22Rv1 (cell line): ENCODE data around the gene STOML3.
A peak's percentile ranks its signal among the peaks of the same experiment; 100 is the strongest.
"Not testable (repeated sequence)": the region's sequence is repeated elsewhere in the genome, so short reads cannot be mapped to it uniquely, and the experiment has no call there.

ENCODE experiments used
- H3K27ac ChIP-seq: fragments of 450-650 bp; 2 replicates; pipeline ENCODE4 v1.5.1; 2017
- ZFX ChIP-seq: fragments of 450-650 bp; IDR thresholded peaks from 2 replicates; pipeline ENCODE4 v1.6.1; 2017; ENCODE audit warnings: antibody characterized with exemption, borderline replicate concordance
- TF ChIP-seq, protein P1 (sequence below): fragments of 450-650 bp; IDR thresholded peaks from 2 replicates; pipeline ENCODE4 v1.5.1; 2017; ENCODE audit warnings: mild to moderate bottlenecking

STOML3 gene

DNA sequence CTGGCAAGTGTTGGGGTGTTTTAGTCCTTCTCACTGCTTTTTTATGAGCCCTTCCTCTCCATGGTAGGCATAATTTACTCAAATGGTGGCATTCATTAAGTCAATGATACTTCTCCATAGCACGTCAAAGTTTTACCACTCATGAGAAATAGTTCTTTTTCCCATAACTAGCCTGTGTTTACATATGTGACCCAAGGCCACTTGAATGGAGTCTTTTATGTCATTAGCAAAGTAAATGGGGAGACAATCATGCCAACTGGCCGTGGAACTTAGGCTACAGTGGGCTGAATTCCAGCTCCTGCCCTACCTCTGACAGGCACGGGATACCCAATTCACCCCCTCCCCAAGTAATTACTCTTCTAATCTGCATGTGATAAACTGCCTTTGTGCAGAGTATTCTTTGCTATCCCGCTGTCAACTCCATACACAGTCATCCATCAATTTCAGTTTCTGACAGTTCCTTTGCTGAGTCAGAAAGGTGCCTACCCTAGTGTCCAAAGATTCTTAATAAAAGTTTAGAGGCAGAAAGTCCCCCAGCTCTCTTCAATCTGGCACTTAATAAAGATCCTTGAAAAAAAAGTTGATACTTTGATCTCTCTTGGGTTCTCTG, 30.3 kb upstream of the STOML3 start:
- no peak overlapping the region for H3K27ac ChIP-seq

DNA sequence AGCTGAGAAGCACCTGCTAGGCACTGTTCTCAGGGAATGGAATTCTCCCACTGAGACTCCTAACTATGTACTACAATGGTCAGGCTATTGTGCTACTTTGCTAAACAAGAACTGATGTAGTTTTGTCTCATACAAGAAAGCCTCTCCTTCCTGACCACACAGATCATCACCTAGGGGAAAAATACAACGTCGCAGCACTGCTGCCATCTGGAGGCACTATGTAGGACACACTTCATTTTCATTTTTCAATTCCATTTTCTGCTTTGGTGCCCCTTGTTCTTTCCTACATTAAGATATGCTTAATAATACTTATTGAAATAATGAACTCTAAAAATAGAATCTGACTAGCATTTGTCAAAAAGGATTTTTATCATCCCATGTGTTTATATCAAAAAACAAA, 26.2 kb upstream of the STOML3 start:
- no peak overlapping the region for H3K27ac ChIP-seq
- no peak for TF ChIP-seq ZFX
- TF ChIP-seq, protein P1, sequence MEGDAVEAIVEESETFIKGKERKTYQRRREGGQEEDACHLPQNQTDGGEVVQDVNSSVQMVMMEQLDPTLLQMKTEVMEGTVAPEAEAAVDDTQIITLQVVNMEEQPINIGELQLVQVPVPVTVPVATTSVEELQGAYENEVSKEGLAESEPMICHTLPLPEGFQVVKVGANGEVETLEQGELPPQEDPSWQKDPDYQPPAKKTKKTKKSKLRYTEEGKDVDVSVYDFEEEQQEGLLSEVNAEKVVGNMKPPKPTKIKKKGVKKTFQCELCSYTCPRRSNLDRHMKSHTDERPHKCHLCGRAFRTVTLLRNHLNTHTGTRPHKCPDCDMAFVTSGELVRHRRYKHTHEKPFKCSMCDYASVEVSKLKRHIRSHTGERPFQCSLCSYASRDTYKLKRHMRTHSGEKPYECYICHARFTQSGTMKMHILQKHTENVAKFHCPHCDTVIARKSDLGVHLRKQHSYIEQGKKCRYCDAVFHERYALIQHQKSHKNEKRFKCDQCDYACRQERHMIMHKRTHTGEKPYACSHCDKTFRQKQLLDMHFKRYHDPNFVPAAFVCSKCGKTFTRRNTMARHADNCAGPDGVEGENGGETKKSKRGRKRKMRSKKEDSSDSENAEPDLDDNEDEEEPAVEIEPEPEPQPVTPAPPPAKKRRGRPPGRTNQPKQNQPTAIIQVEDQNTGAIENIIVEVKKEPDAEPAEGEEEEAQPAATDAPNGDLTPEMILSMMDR, result peak; percentile 75

More for the DNA sequence above, 30.3 kb upstream of the STOML3 start:
- TF ChIP-seq, protein P1, result no peak
- no peak for TF ChIP-seq ZFX

DNA sequence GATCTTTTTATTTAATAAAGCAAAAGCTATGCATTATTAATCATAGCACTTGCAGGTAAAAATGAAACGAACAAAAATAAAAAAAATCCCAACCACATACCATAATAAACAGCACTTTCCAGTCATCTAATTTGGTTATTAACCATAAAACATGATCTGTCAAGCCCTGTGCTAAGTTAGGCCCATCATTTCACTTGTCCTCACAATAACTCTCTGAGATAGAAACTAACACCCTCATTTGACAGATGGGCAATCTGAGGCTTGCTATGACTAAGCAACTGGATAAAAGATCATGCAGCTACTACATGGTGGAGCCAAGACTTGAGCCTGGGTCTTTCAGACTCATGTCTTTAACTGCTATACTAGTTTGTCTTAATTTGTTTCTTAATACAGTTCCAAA, 25.5 kb upstream of the STOML3 start:
- TF ChIP-seq ZFX, result no peak
- TF ChIP-seq, protein P1, result no peak
- H3K27ac ChIP-seq, result no peak overlapping the region

DNA sequence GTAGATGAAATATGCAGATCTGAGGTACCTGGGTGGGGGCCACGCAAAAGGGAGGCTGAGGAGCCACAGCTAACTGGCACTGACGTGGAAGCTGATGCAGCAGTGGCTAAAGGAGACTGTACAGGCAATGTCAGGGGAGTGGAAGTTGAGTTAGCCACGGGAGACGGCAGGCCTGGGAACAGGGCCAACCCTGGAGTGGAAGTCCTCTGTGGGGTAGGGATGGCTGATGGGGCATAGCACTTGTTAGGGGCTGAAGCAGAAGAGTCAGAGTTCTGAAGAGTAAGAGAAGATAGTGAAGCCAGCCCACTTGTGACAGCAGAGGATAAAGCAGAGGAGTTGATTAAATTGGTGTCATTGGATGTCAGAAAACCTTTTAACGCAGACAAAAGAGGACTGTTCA, 22.8 kb upstream of the STOML3 start:
- no peak overlapping the region for H3K27ac ChIP-seq
- no peak for TF ChIP-seq ZFX
- TF ChIP-seq, protein P1, result no peak

DNA sequence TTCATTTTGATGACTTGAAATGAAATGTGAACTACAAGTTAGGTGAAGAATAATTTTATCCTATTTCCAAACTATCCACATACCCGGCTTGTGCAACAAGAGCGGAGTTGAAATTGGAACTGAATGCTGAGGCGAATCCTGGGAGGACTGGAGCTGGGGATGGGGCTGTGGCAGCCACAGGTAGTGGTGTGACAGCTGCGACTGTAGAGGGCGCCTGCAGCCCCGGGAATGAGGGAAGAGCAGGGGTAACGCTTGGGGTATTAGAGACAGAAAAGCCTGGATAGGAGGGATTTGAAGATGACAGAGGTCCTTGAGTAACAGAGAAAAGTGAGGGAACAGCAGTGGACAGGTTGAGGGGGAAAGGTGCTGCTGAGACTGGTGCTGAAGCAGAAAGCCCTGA, 22.0 kb upstream of the STOML3 start:
- no peak overlapping the region for H3K27ac ChIP-seq
- no peak for TF ChIP-seq ZFX
- TF ChIP-seq, protein P1, result peak; percentile 32

DNA sequence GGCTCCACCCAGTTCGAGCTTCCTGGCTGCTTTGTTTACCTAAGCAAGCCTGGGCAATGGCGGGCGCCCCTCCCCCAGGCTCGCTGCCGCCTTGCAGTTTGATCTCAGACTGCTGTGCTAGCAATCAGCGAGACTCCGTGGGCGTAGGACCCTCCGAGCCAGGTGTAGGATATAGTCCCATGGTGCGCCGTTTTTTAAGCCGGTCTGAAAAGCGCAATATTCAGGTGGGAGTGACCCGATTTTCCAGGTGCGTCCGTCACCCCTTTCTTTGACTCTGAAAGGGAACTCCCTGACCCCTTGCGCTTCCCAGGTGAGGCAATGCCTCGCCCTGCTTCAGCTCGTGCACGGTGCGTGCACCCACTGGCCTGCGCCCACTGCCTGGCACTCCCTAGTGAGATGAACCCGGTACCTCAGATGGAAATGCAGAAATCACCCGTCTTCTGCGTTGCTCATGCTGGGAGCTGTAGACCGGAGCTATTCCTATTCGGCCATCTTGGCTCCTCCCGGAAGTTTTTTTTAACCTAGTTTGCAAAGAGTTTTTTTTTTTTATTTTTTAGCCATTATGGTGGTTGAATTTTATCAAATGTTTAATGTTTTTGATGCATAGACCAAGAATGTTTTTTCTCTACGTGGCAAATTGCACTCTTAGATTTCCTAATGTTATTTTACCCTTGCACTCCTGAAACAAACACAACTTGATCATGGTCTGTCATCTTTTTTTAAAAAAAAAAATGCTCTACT, 15.9 kb upstream of the STOML3 start:
- not testable (repeated sequence) for H3K27ac ChIP-seq

DNA sequence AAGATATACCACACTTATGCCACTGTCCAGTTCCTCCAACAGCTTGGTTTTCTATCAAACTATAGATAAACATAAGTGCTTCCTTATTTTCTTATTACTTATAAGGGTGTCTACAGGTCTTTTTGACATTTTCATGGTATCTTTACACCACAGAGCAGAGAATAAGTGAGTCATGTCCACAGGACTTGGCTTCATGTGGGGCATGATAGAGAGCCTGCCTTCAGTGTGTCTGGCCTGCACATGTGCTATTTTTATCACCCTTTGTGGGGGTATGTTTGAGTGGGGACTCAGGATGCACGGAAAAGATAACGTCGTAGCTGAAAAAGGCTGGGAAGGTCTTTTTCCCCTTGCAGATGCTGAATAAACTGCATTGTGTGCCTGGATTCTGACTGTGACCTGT, 8.1 kb upstream of the STOML3 start:
- TF ChIP-seq, protein P1, result no peak
- TF ChIP-seq ZFX, result no peak

More for the DNA sequence above, 8.1 kb upstream of the STOML3 start:
- no peak overlapping the region for H3K27ac ChIP-seq
